Omental fat pad (tissue), 4 donors: ENCODE results near the gene HSPG2. TPM values are rescaled to one million over a fixed set of nuclear protein-coding genes. Genes with fewer than 3 reads are reported as not detected.
"Not testable (repeated sequence)": the region's sequence is repeated elsewhere in the genome, so short reads cannot be mapped to it uniquely, and the experiment has no call there.

ENCODE experiments used
- ATAC-seq: fragments of 150-250 bp; one replicate; pipeline ENCODE4 v1.9.1; 2016; ENCODE audit warnings: mild to moderate bottlenecking, moderate library complexity; ENCODE audit not compliant: low FRiP score
- DNase-seq: peaks from one replicate; pipeline ENCODE4 v3.0.0-alpha.2; 2019; ENCODE audit warnings: low spot score
- total RNA-seq, 4 donors: library from RNA; depleted of rRNA; stranded (reverse); fragments of >200 nt; gene quantifications; one replicate each; pipeline ENCODE4 v1.1.0, GENCODE V29; 2016
- TF ChIP-seq, protein P1 (sequence below), 3 donors: fragments of 450-650 bp; IDR thresholded peaks; one replicate each; pipeline ENCODE4 v1.5.1; 2016 to 2017; ENCODE audit warnings: antibody characterized with exemption in 3 of 3, mild to moderate bottlenecking in 3 of 3, moderate library complexity in 2 of 3

HSPG2 gene
- total RNA-seq, 4 donors from 2014 or later: 66.0 to 496 (median 198) TPM

GRCh38 chr1:21955058-21955457 is 17.9 kb upstream of the HSPG2 start:
- ATAC-seq: no peak
- TF ChIP-seq, protein P1, sequence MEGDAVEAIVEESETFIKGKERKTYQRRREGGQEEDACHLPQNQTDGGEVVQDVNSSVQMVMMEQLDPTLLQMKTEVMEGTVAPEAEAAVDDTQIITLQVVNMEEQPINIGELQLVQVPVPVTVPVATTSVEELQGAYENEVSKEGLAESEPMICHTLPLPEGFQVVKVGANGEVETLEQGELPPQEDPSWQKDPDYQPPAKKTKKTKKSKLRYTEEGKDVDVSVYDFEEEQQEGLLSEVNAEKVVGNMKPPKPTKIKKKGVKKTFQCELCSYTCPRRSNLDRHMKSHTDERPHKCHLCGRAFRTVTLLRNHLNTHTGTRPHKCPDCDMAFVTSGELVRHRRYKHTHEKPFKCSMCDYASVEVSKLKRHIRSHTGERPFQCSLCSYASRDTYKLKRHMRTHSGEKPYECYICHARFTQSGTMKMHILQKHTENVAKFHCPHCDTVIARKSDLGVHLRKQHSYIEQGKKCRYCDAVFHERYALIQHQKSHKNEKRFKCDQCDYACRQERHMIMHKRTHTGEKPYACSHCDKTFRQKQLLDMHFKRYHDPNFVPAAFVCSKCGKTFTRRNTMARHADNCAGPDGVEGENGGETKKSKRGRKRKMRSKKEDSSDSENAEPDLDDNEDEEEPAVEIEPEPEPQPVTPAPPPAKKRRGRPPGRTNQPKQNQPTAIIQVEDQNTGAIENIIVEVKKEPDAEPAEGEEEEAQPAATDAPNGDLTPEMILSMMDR (IDR thresholded peaks at IDR 0.05): no peak
- no peak for DNase-seq

- no peak for ATAC-seq
- no peak for DNase-seq
- TF ChIP-seq, protein P1 (IDR thresholded peaks at IDR 0.05): no peak
These were observed 15.8 kb upstream of the HSPG2 start for GRCh38 chr1:21952786-21953520.

DNA sequence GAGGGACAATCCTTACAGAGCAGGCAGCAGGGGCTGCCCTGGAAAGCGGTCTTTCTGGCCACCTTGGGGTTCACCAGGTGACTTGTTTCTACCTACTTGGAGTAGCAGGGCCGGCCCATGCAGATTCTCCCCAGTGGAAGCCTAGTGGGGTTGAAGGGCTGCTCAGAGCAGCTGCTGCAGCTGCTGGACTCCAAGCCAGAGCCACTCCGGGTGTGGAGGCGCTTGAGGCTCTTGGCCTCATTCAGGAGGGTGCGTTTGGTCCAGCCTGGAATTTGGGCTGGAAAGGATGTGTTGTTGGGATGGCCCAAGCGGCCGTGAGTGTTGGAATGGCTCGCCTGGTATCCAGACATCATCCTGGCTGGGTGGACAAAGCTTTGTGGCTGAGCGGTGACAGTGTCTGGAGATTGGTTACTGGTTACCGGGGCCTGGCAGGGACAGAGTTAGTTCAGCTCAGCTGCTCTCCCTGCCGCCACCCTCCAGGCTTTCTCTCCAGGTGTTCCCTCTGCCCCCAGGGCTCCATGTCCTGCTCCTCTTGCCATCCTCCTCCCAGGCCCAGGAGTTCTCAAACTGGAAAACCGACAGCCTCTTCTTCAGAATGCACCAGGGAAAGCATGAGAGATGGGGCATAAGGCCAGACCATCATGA is 14.2 kb upstream of the HSPG2 start:
- TF ChIP-seq, protein P1 (IDR thresholded peaks at IDR 0.05): no peak
- DNase-seq: no peak
- ATAC-seq: no peak

DNA sequence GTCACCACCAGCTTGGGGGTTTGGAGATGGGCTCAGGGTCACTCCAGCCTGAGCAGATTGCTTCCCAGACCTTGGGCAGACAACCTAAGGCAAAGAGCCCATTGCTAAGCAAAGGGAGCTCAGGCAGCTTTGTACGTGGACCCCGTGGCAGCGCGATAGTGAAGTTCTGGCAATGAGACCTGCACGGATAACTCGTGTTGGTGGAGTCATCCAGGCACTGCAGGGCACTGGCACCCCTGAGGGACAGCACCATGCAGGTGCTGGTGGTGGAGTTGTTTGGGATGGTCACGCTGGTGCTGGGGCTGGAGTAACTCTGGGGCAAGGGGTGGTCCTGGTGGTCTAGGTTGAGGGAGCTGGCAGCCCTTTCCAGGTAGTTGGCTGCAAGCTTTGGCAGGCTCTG is 13.6 kb upstream of the HSPG2 start:
- TF ChIP-seq, protein P1 (IDR thresholded peaks at IDR 0.05): no peak
- no peak for DNase-seq
- no peak for ATAC-seq

DNA sequence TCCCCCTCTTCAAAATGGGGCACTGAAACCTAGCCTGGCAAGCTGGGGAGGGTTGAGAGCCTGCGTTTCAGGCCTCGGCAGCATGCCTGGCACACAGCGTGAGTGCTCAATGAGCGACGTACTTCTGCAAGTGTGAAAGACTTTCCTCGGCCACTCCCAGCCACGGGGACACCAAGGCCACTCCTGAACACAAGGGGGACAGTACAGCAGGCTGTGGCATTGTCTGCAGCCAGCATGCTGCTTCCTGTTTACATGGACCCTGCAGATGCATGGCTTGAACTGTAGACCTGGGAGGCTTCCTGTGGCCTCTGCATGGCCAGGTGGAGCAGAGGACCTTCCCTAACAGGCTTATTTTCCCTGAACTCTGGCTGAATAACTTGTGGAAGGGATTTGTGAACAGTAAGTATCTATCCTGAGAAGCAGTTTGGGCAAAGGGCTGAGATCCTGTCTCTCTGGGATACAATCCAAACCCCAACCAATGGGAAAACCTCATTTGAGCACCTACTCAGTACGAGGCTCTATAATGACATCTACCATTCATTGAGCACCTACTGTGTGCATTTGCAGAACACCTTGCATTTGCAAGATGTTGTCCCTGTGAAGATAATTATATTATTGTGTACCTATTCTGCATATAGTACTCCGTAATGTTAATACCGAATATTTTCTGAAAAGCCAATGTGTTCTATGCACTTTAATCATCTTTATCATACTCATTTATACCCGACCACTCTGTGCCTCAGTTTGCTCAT is 9.9 kb upstream of the HSPG2 start:
- ATAC-seq (no peak), DNase-seq (no peak)
- TF ChIP-seq, protein P1 (IDR thresholded peaks at IDR 0.05): no peak

- TF ChIP-seq, protein P1 (IDR thresholded peaks at IDR 0.05): no peak
- ATAC-seq (no peak), DNase-seq (no peak)
These were observed 7.6 kb upstream of the HSPG2 start for GRCh38 chr1:21944733-21945073.

- DNase-seq: not testable (repeated sequence)
- ATAC-seq: peak; percentile 62
These were observed 6.0 kb upstream of the HSPG2 start for GRCh38 chr1:21942959-21943640.
